ENCODE measurements around the gene GPC5.

- TF ChIP-seq, protein P1, sequence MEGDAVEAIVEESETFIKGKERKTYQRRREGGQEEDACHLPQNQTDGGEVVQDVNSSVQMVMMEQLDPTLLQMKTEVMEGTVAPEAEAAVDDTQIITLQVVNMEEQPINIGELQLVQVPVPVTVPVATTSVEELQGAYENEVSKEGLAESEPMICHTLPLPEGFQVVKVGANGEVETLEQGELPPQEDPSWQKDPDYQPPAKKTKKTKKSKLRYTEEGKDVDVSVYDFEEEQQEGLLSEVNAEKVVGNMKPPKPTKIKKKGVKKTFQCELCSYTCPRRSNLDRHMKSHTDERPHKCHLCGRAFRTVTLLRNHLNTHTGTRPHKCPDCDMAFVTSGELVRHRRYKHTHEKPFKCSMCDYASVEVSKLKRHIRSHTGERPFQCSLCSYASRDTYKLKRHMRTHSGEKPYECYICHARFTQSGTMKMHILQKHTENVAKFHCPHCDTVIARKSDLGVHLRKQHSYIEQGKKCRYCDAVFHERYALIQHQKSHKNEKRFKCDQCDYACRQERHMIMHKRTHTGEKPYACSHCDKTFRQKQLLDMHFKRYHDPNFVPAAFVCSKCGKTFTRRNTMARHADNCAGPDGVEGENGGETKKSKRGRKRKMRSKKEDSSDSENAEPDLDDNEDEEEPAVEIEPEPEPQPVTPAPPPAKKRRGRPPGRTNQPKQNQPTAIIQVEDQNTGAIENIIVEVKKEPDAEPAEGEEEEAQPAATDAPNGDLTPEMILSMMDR (IDR thresholded peaks at IDR 0.05 in 8 of 11, conservative IDR thresholded peaks at IDR 0.05 in 3 of 11) = no peak
- TF ChIP-seq POLR2AphosphoS5 (IDR thresholded peaks at IDR 0.05) = no peak
Measured at GRCh38 chr13:91648012-91648411, 249.6 kb downstream of the GPC5 start.

Data from spleen (tissue), 7 donors.